Mucosa of rectum (tissue), 2 donors: ENCODE measurements around the gene FAM107B.
"Not testable (repeated sequence)": the region's sequence is repeated elsewhere in the genome, so short reads cannot be mapped to it uniquely, and the experiment has no call there.

Experiments
- H3K27ac ChIP-seq, 2 donors: one replicate each; pipeline ENCODE4 v1.7.0; 2013; ENCODE audit warnings: inconsistent platforms in 2 of 2, low read depth in 2 of 2, low read length in 2 of 2
- H3K27me3 ChIP-seq, 2 donors: one replicate each; pipeline ENCODE4 v1.7.0; 2013; ENCODE audit warnings: low read length in 2 of 2; ENCODE audit not compliant: control insufficient read depth in 2 of 2, insufficient read depth in 2 of 2
- H3K36me3 ChIP-seq, 2 donors: one replicate each; pipeline ENCODE4 v1.7.0; 2013; ENCODE audit warnings: low read length in 2 of 2; ENCODE audit not compliant: control insufficient read depth in 2 of 2, insufficient read depth in 2 of 2
- H3K4me1 ChIP-seq, 2 donors: one replicate each; pipeline ENCODE4 v1.7.0; 2013; ENCODE audit warnings: low read length in 2 of 2, mild to moderate bottlenecking in 1 of 2; ENCODE audit not compliant: control insufficient read depth in 2 of 2, insufficient read depth in 2 of 2
- H3K4me3 ChIP-seq, 2 donors: one replicate each; pipeline ENCODE4 v1.7.0; 2013; ENCODE audit warnings: low read length in 2 of 2
- H3K9ac ChIP-seq, 2 donors: one replicate each; pipeline ENCODE4 v1.7.0; 2013; ENCODE audit warnings: low read length in 2 of 2, low read depth in 1 of 2, mild to moderate bottlenecking in 1 of 2
- H3K9me3 ChIP-seq, 2 donors: one replicate each; pipeline ENCODE4 v1.7.0; 2013; ENCODE audit warnings: low read length in 2 of 2; ENCODE audit not compliant: control insufficient read depth in 2 of 2
- donor health status: healthy.
- donor health status: Normal muscosa, but diverticular disease.

FAM107B gene

DNA sequence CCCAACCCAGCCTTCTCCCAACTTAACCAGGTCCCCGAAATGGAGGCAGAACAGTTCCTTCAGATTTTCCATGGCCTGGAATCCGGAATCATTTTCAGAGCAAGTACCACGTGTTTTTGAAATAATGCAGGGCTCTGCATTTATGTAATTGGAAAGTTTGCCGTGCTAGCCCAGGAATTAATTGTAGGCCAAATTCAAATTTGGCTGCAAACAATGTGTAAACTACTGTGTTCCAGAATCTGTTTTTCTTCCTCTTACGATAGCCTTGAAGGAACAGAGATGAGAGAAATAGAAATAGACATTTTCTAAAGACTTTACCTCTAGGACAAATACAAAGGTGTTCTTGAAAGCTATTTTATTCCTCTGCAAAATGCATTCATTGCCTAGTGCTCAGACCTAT is 77.4 kb downstream of the FAM107B start:
- no peak overlapping the region for H3K9ac ChIP-seq
- H3K27me3 ChIP-seq = no peaks in the 10 kb centered on the region
- peaks cover 0 to 6% of the 10 kb centered on the region in 2 donors for H3K4me1 ChIP-seq
- H3K36me3 ChIP-seq = no peaks in the 10 kb centered on the region
- H3K27ac ChIP-seq = no peak overlapping the region
- no peaks in the 10 kb centered on the region for H3K9me3 ChIP-seq
- no peak overlapping the region for H3K4me3 ChIP-seq

GRCh38 chr10:14696821-14697220 is 77.9 kb downstream of the FAM107B start:
- Histone ChIP-seq H3K9me3 (no peaks in the 10 kb centered on the region), H3K4me3 (no peak overlapping the region), H3K36me3 (no peaks in the 10 kb centered on the region), H3K4me1 (peaks cover 0 to 11% of the 10 kb centered on the region in 2 donors), H3K9ac (no peak overlapping the region), H3K27me3 (no peaks in the 10 kb centered on the region), H3K27ac (no peak overlapping the region)

- H3K4me1 ChIP-seq = peaks cover 3 to 19% of the 10 kb centered on the region in 2 donors
- H3K9ac ChIP-seq = no peak overlapping the region
- no peaks in the 10 kb centered on the region for H3K27me3 ChIP-seq
- H3K4me3 ChIP-seq = no peak overlapping the region
- H3K9me3 ChIP-seq = no peaks in the 10 kb centered on the region
- H3K27ac ChIP-seq = no peak overlapping the region
- no peaks in the 10 kb centered on the region for H3K36me3 ChIP-seq
Measured at GRCh38 chr10:14695847-14696480, 78.7 kb downstream of the FAM107B start.

DNA sequence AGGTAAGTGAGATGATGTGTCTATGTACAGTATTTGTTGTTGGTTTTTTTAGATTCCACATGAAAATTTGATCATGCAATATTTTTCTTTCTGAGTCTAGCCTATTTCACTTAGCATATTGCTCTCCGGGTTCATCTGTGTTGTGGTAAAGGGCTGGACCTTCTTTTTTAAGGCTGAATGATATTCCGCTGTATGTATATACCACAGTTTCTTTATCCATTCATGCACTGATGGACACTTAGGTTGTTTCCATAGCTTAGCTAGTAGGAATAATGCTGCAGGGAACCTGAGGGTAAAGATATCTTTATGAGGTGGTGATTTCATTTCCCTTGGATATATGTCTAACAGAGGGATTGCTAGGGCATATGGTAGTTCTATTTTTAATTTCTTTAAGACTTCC is 80.8 kb downstream of the FAM107B start:
- Histone ChIP-seq H3K36me3 (no peaks in the 10 kb centered on the region), H3K27ac (no peak overlapping the region), H3K9ac (no peak overlapping the region), H3K4me3 (no peak overlapping the region), H3K9me3 (no peaks in the 10 kb centered on the region), H3K27me3 (no peaks in the 10 kb centered on the region), H3K4me1 (peaks cover 3 to 21% of the 10 kb centered on the region in 2 donors)

- H3K36me3 ChIP-seq = no peaks in the 10 kb centered on the region
- no peak overlapping the region for H3K27ac ChIP-seq
- H3K9me3 ChIP-seq = no peaks in the 10 kb centered on the region
- no peak overlapping the region for H3K9ac ChIP-seq
- no peaks in the 10 kb centered on the region for H3K27me3 ChIP-seq
- peaks cover 3 to 21% of the 10 kb centered on the region in 2 donors for H3K4me1 ChIP-seq
- peak overlapping the region in 1 of 2 donors; percentile 22 for H3K4me3 ChIP-seq
Measured at GRCh38 chr10:14692344-14693076, 82.2 kb downstream of the FAM107B start.

DNA sequence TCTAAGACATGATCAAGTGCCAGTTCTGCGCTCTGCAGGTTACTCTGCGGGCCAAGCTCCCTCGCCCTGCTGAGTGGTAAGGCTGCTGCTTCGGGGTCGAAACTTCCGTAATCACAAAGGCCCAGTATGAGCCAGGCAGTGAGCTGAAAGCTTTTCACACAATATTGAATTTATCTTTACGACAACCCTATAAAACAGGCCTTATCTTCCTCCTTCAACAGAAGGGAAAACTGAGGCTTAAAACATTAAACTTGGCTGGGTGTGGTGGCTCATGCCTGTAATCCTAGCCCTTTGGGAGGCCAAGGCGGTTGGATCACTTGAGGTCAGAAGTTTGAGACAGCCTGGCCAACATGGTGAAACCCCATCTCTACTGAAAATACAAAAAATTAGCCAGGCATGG is 83.3 kb downstream of the FAM107B start:
- Histone ChIP-seq H3K9ac (no peak overlapping the region), H3K4me1 (peaks cover 3 to 21% of the 10 kb centered on the region in 2 donors), H3K36me3 (no peaks in the 10 kb centered on the region), H3K27ac (no peak overlapping the region), H3K4me3 (no peak overlapping the region), H3K27me3 (no peaks in the 10 kb centered on the region), H3K9me3 (no peaks in the 10 kb centered on the region)

DNA sequence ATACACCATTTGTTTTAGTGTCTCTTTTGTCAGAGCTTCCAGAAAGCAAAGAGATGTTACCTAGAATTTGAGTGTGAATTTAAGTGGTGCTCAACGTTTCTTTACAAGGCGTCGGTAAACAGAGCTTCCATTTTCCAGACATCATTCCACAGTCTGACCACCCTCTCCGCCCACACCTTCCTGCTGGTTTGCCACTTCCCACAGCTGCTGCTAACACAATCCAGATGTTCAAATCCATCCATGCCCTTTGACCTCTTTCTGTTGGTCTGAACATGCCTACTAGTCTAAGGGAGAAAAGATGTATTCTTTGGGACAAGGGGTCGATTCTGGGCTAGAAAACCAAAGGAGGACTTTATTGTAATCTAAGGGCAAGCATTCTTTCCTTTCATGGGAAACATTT is 86.1 kb downstream of the FAM107B start:
- Histone ChIP-seq H3K4me1 (peaks cover 3 to 21% of the 10 kb centered on the region in 2 donors), H3K9ac (no peak overlapping the region), H3K4me3 (no peak overlapping the region), H3K27me3 (no peaks in the 10 kb centered on the region), H3K9me3 (no peaks in the 10 kb centered on the region), H3K36me3 (no peaks in the 10 kb centered on the region), H3K27ac (no peak overlapping the region)

- not testable (repeated sequence) for H3K4me3 ChIP-seq, H3K9ac ChIP-seq, H3K27ac ChIP-seq, H3K27me3 ChIP-seq, H3K36me3 ChIP-seq, H3K9me3 ChIP-seq
- peaks cover 3 to 21% of the 10 kb centered on the region in 2 donors for H3K4me1 ChIP-seq
Measured at GRCh38 chr10:14688189-14688588, 86.5 kb downstream of the FAM107B start.

DNA sequence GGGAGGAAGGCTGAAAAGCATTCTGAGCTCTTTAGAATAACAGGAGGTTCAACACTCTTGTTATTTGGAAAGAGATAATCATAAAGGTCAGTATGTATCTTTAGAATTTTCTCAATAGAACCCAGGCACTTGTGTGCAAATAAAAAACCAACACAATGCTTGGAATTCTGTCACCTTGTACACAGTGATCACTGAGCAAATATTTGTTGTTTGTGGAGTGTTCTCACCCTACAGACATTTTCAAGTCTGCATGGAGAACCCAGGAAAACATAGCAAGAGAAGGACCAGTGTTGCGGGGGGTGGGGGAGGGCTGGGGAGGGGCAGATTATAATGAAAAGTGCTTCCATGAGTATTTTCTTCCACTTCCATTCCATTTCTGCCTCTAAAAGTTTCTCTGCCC is 87.4 kb downstream of the FAM107B start:
- no peaks in the 10 kb centered on the region for H3K9me3 ChIP-seq
- H3K9ac ChIP-seq = no peak overlapping the region

DNA sequence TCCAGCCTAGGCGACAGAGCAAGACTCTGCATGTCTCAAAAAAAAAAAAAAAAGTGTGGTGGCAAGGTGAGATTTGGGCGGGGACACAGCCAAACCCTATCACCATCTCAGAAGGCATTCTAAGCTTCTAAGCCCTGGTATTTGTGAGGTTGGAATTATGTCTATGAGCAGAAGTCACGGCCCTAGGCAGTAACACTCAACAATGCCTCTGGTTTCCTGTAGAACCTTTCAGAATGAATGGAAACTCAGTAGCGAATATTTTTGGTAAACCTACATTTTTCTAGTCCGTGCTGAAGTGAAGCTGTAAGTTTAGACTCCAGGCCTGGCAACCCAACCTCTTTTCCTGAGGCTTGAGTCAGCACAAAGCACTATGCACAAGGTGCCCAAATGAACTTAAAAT is 88.3 kb downstream of the FAM107B start:
- Histone ChIP-seq H3K4me1 (peaks cover 2 to 5% of the 10 kb centered on the region in 2 donors), H3K9me3 (no peaks in the 10 kb centered on the region), H3K9ac (no peak overlapping the region), H3K4me3 (no peak overlapping the region), H3K36me3 (no peaks in the 10 kb centered on the region), H3K27me3 (no peaks in the 10 kb centered on the region), H3K27ac (no peak overlapping the region)

More for the DNA sequence above, 87.4 kb downstream of the FAM107B start:
- Histone ChIP-seq H3K4me1 (peaks cover 3 to 15% of the 10 kb centered on the region in 2 donors), H3K27me3 (no peaks in the 10 kb centered on the region), H3K36me3 (no peaks in the 10 kb centered on the region), H3K27ac (no peak overlapping the region), H3K4me3 (no peak overlapping the region)
